WTC11 (cell line): ENCODE data around the gene HNRNPH2. TPM values are rescaled to one million over a fixed set of nuclear protein-coding genes. Genes with fewer than 3 reads are reported as not detected.

Experiments used
- ATAC-seq: fragments of 200-7000 bp; cut with Tn5 transposase; 2 replicates; pipeline ENCODE4 v1.10.0; 2021; ENCODE audit warnings: mild to moderate bottlenecking, moderate library complexity
- CTCF ChIA-PET: fragments of 300-600 bp; sonication (Branson Sonifier 250); formaldehyde crosslinking; loops from one replicate; lab custom pipeline; 2021; ENCODE audit warnings: antibody characterized with exemption; lab: Charles Lee
- POLR2A ChIA-PET: fragments of 350-600 bp; sonication (Branson Sonifier 250); formaldehyde crosslinking; loops from one replicate; lab custom pipeline; 2021; ENCODE audit warnings: antibody characterized with exemption; lab: Charles Lee
- DNase-seq: peaks from one replicate; pipeline ENCODE4 v3.0.0; 2021; ENCODE audit warnings: low spot score
- H3K27ac Mint-ChIP-seq: 2 replicates; pipeline ENCODE4 v1.8.0; 2021; ENCODE audit warnings: mixed read lengths
- H3K27me3 Mint-ChIP-seq: 2 replicates; pipeline ENCODE4 v1.8.0; 2021; ENCODE audit warnings: low read depth, mild to moderate bottlenecking, moderate library complexity, mixed read lengths
- H3K36me3 Mint-ChIP-seq: 2 replicates; pipeline ENCODE4 v1.8.0; 2021; ENCODE audit warnings: mixed read lengths
- H3K4me1 Mint-ChIP-seq: 2 replicates; pipeline ENCODE4 v1.8.0; 2022; ENCODE audit warnings: mixed read lengths
- H3K4me3 Mint-ChIP-seq: 2 replicates; pipeline ENCODE4 v1.8.0; 2021; ENCODE audit warnings: mild to moderate bottlenecking, moderate library complexity, mixed read lengths
- H3K9me3 Mint-ChIP-seq: 2 replicates; pipeline ENCODE4 v1.8.0; 2021; ENCODE audit warnings: mixed read lengths
- ATF1 ChIP-seq: sonication (generic); formaldehyde crosslinking; IDR thresholded peaks from 2 replicates; pipeline ENCODE4 v1.8.1; 2023; ENCODE audit warnings: mild to moderate bottlenecking, moderate library complexity, missing genetic modification reagents
- ATF3 ChIP-seq: sonication (generic); formaldehyde crosslinking; conservative IDR thresholded peaks from 2 replicates; pipeline ENCODE4 v1.8.1; 2022; ENCODE audit warnings: mild to moderate bottlenecking, missing genetic modification reagents
- CBFB ChIP-seq: sonication (generic); formaldehyde crosslinking; IDR thresholded peaks from 2 replicates; pipeline ENCODE4 v1.8.1; 2022; ENCODE audit warnings: mild to moderate bottlenecking, low read depth, missing genetic modification reagents
- EMX1 ChIP-seq: fragments of 250-450 bp; sonication (Bioruptor Pico); IDR thresholded peaks from 2 replicates; pipeline ENCODE4 v1.8.0; 2021; ENCODE audit warnings: mild to moderate bottlenecking
- HMGXB4 ChIP-seq: sonication (generic); formaldehyde crosslinking; IDR thresholded peaks from 2 replicates; pipeline ENCODE4 v1.8.1; 2023; ENCODE audit warnings: mild to moderate bottlenecking, moderate library complexity, missing genetic modification reagents
- JAZF1 ChIP-seq: fragments of 250-450 bp; sonication (Bioruptor Pico); IDR thresholded peaks from 2 replicates; pipeline ENCODE4 v1.9.0; 2021; ENCODE audit warnings: moderate library complexity, mild to moderate bottlenecking, inconsistent platforms
- KAT7 ChIP-seq: sonication (generic); formaldehyde crosslinking; IDR thresholded peaks from 2 replicates; pipeline ENCODE4 v1.8.1; 2023; ENCODE audit warnings: missing genetic modification reagents, mild to moderate bottlenecking, borderline replicate concordance
- PRDM15 ChIP-seq: sonication (generic); formaldehyde crosslinking; IDR thresholded peaks from 2 replicates; pipeline ENCODE4 v1.8.0; 2022; ENCODE audit warnings: missing genetic modification reagents
- RORB ChIP-seq: fragments of 250-450 bp; sonication (Bioruptor Pico); IDR thresholded peaks from 2 replicates; pipeline ENCODE4 v1.9.0; 2021; ENCODE audit warnings: mild to moderate bottlenecking
- STAT6 ChIP-seq: sonication (generic); formaldehyde crosslinking; conservative IDR thresholded peaks from 2 replicates; pipeline ENCODE4 v1.8.1; 2023; ENCODE audit warnings: mild to moderate bottlenecking, low read depth, missing genetic modification reagents, moderate library complexity
- TP53 ChIP-seq: sonication (generic); formaldehyde crosslinking; IDR thresholded peaks from 2 replicates; pipeline ENCODE4 v1.8.1; 2023; ENCODE audit warnings: mild to moderate bottlenecking, missing genetic modification reagents
- USF1 ChIP-seq: sonication (generic); formaldehyde crosslinking; IDR thresholded peaks from 2 replicates; pipeline ENCODE4 v1.8.0; 2022; ENCODE audit warnings: mild to moderate bottlenecking, missing genetic modification reagents
- ZBTB43 ChIP-seq: sonication (generic); formaldehyde crosslinking; IDR thresholded peaks from 2 replicates; pipeline ENCODE4 v1.8.1; 2023; ENCODE audit warnings: mild to moderate bottlenecking, missing genetic modification reagents
- ZNF219 ChIP-seq: sonication (generic); formaldehyde crosslinking; IDR thresholded peaks from 2 replicates; pipeline ENCODE4 v1.8.0; 2023; ENCODE audit warnings: missing genetic modification reagents, mild to moderate bottlenecking, borderline replicate concordance
- ZNF281 ChIP-seq: sonication (generic); formaldehyde crosslinking; IDR thresholded peaks from 2 replicates; pipeline ENCODE4 v1.8.0; 2023; ENCODE audit warnings: mild to moderate bottlenecking, missing genetic modification reagents
- ZNF396 ChIP-seq: fragments of 250-450 bp; sonication (Bioruptor Pico); IDR thresholded peaks from 2 replicates; pipeline ENCODE4 v1.8.0; 2021; ENCODE audit warnings: mild to moderate bottlenecking, moderate library complexity, borderline replicate concordance
- ZNF512 ChIP-seq: sonication (generic); formaldehyde crosslinking; IDR thresholded peaks from 2 replicates; pipeline ENCODE4 v1.8.1; 2022; ENCODE audit warnings: missing genetic modification reagents, borderline replicate concordance
- total RNA-seq: library from RNA; stranded (reverse); gene quantifications from 3 replicates; pipeline ENCODE4 v1.2.3, GENCODE V29; 2021

The HNRNPH2 gene
- total RNA-seq, 1 experiment from 2014 or later, result 70.9 TPM

- H3K4me3 Mint-ChIP-seq, result no peak overlapping the region
- no peaks in the 10 kb centered on the region for H3K27me3 Mint-ChIP-seq
- no peak for TF ChIP-seq HMGXB4 (CRISPR knock-in tag)
- no peak for TF ChIP-seq CBFB (CRISPR knock-in tag)
- TF ChIP-seq EMX1 (CRISPR knock-in tag), result no peak
- TF ChIP-seq KAT7 (CRISPR knock-in tag), result no peak
- no peak for TF ChIP-seq ZNF396 (CRISPR knock-in tag)
- no peak for TF ChIP-seq ZBTB43 (CRISPR knock-in tag)
- TF ChIP-seq ATF1 (CRISPR knock-in tag), result no peak
- no peak for TF ChIP-seq PRDM15 (CRISPR knock-in tag)
- no peak for TF ChIP-seq JAZF1 (CRISPR knock-in tag)
- no peak for TF ChIP-seq RORB (CRISPR knock-in tag)
- no peak for TF ChIP-seq ZNF219 (CRISPR knock-in tag)
- TF ChIP-seq ATF3 (CRISPR knock-in tag), result no peak
- TF ChIP-seq TP53 (CRISPR knock-in tag), result no peak
- no peak for TF ChIP-seq STAT6 (CRISPR knock-in tag)
- TF ChIP-seq USF1 (CRISPR knock-in tag), result no peak
- no peak for TF ChIP-seq ZNF512 (CRISPR knock-in tag)
- TF ChIP-seq ZNF281, result no peak
- no peaks in the 10 kb centered on the region for H3K4me1 Mint-ChIP-seq
- no peaks in the 10 kb centered on the region for H3K9me3 Mint-ChIP-seq
- no peak overlapping the region for H3K27ac Mint-ChIP-seq
- no peak for DNase-seq
- no peaks in the 10 kb centered on the region for H3K36me3 Mint-ChIP-seq
- POLR2A ChIA-PET, result no interaction called here
- no peak for ATAC-seq
- CTCF ChIA-PET, result no interaction called here
Measured at GRCh38 chrX:101369687-101370086, 38.3 kb upstream of the HNRNPH2 start.
